Renal pelvis (tissue), 4 donors: ENCODE results near the gene CDX2. TPM values are rescaled to one million over a fixed set of nuclear protein-coding genes. Genes with fewer than 3 reads are reported as not detected.
A peak's percentile ranks its signal among the peaks of the same experiment; 100 is the strongest.
"Not testable (repeated sequence)": the region's sequence is repeated elsewhere in the genome, so short reads cannot be mapped to it uniquely, and the experiment has no call there.

Source experiments
- DNase-seq: peaks from one replicate; pipeline ENCODE4 v3.0.0-alpha.2; 2013
- polyA plus RNA-seq, 3 donors: library from polyadenylated mRNA; unstranded; fragments of 120-200 nt; gene quantifications; one replicate each; pipeline ENCODE4 v1.2.1, GENCODE V29; 2013; ENCODE audit not compliant: insufficient read length in 3 of 3

The CDX2 gene
- polyA plus RNA-seq, 3 donors: not detected

- no peak for DNase-seq
These were observed 3.1 kb downstream of the CDX2 start for GRCh38 chr13:27965740-27966640.

DNA sequence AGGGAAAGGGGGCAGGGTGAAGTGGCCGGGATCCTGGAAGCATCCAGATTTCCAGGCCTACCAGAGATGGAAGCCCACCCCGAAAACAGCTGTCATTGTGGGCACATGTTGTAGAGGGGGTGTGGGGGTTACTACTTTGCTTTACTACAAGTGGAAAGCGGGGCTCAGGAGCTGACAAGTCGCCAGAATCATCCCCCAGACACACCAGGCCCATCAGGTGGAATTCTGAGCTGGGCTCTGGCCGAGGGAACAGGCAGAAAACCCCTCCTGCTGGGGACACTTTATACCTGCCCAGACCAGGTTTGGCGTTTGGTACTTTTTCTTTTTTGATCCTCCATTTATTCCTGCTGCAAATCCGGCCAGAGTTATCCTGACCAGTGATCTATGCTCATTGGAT lies 3.8 kb downstream of the CDX2 start:
- no peak for DNase-seq

- no peak for DNase-seq
These were observed 4.3 kb downstream of the CDX2 start for GRCh38 chr13:27964741-27965323.

DNA sequence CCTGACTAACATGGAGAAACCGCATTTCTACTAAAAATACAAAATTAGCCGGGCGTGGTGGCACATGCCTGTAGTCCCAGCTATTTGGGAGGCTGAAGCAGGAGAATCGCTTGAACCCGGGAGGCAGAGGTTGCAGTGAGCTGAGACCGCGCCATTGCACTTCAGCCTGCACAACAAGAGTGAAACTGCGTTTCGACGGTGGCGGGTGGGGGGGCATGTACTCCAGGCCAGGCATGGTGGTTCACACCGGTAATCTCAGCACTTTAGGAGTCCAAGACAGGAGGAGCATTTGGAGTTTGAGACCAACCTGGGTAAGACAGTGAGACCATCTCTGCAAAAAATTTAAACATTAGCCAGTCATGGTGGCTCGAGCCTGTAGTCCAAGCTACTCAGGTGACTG lies 4.9 kb downstream of the CDX2 start:
- not testable (repeated sequence) for DNase-seq

DNA sequence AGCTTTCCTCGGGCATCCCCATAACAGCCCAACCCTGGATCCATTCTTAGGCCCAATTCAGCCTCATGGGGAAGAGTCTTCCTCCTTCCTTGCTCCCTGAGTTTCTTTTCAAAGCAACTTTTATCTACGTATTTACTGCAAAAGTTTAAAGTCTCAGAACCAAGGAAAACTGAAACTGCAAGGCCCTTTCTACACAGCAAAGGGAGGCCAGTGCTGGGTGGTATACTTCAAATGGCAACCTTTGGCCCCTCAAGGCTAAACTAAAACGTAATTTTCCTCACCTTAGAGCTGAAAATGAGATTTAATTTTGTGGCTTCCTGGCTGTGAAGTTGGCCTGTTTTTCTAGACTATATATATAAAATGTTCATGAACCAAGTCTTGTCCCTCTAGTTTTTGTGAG lies 5.6 kb downstream of the CDX2 start:
- DNase-seq: no peak

GRCh38 chr13:27962982-27963381 lies 6.1 kb downstream of the CDX2 start:
- no peak for DNase-seq

- DNase-seq: no peak
These were observed 6.8 kb downstream of the CDX2 start for GRCh38 chr13:27962128-27962841.

GRCh38 chr13:27961227-27962085 lies 7.7 kb downstream of the CDX2 start:
- DNase-seq: no peak

- no peak for DNase-seq
These were observed 8.5 kb downstream of the CDX2 start for GRCh38 chr13:27960362-27961226.

- DNase-seq: no peak
These were observed 9.1 kb downstream of the CDX2 start for GRCh38 chr13:27959976-27960361.

DNA sequence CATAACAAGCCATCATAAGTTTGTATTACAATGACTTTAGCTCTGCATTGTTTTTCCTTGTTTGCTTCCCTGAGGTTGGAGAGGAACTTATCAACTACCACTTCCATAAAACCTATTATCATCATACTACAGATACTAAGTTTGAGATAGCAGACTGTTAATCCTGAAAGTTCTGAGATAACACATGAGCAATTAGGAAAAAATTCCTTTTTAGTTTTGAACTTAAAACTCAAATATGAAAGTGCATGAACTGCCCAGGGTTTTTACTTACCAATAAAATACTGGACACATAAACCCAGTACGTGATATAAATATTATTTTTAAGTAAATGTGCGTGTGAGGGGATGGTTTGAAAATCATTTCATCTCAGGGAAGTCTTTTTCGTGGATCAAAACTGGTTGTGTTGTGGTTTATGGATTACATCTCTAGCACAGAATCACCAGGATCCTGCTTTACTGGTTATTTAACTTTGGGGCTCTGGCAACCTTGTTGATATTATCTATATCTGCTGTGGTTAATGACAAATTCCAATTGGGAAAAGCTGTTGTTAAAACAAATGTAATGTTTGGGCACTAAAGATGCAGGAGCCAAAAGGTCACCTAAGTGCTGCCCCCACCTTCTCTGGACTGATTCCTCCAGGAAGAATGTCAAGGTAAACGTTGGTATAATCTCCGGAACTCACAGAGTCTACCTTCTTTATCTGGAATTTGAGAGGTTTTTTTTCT lies 12.4 kb downstream of the CDX2 start:
- DNase-seq: no peak

GRCh38 chr13:27955014-27955591 lies 14.0 kb downstream of the CDX2 start:
- DNase-seq: no peak

GRCh38 chr13:27954406-27954851 lies 14.7 kb downstream of the CDX2 start:
- DNase-seq: no peak

DNA sequence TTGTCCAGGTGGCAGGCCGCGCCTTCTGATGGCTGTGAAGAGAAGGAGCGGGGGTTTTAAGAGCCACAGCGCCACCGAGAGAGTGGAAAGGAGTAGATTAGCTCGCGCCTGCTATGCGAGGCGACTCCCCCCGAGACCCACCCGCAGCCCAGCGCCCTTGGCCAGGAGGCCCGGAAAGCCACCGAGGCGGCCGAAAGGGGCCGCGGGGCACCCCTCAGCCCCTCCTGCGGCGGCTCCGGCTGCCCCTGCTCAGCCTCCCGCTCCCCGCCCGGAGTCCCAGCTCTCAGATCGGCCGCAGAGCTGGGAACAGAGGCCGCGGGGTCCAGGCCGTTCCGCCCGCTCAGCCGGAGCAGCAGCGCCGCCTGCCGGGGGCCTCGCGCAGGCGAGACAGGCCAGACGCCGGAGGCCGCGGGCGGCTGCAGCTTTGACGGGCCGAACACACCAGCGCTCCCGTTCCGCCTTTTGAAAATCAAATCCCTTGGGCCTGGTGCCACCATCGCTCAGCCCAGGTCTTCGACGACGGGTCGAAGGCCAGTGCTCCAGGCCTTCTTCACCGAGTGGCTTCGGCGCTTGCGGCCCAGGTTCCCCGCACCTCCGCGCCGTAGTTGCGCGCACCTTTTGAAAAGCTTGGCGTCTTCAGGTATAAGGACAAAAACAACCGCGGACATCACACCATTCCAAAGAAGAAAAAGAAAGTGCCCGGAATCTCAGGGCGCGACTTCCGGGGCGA lies 15.3 kb downstream of the CDX2 start:
- DNase-seq: peak; percentile 81

- no peak for DNase-seq
These were observed 16.0 kb downstream of the CDX2 start for GRCh38 chr13:27952876-27953675.

DNA sequence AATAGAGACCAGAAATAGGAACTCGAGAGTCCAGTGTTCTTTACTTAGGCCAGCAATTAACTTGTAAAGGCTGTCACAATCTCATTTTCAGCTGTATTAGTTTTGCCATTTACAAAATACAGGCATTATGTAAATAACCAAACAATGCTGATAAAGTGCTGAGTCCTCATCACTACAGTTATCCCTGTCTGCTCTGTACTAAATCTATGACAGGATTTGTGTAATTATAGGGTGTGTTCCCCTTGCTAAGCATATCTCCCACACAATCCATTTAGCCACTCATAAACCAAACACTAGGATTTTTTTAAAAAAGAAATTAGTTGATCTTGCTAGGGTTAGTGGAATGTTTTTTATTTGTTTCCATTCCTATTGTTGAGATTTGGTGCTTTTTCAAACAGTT lies 26.1 kb downstream of the CDX2 start:
- no peak for DNase-seq

GRCh38 chr13:27933580-27934328 lies 35.4 kb downstream of the CDX2 start:
- no peak for DNase-seq
